ENCODE results near the gene FBXO7. TPM values are rescaled to one million over a fixed set of nuclear protein-coding genes. Genes with fewer than 3 reads are reported as not detected.

The FBXO7 gene
- total RNA-seq, 1 donor from 2014 or later: 93.8 TPM

DNA sequence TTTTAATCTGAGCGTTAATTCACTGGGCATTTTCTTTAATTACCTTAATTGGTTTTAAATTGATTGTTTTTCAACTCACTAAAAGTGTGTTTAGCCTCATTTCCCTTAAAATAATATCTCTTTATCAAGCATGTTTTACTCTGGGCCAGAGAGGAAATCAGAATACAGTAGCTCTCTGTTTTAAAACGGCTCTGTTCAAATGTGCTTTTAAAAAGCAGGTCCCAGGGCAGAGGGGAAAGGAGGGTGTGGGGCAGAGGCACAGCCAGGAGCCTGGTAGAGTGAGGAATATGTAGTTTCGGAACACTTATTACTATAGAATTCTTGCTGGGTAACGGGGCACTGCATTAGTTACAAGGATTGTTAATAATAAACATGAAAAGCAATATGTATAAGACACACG is 47.6 kb downstream of the FBXO7 start:
- Mint-ChIP-seq H3K4me3 (ENCODE audit: unreplicated experiment) (no peak overlapping the region), H3K4me1 (ENCODE audit: unreplicated experiment) (no peaks in the 10 kb centered on the region), H3K9me3 (ENCODE audit: unreplicated experiment) (no peaks in the 10 kb centered on the region), H3K27me3 (ENCODE audit: unreplicated experiment) (no peaks in the 10 kb centered on the region), H3K27ac (ENCODE audit: unreplicated experiment) (no peak overlapping the region), H3K36me3 (ENCODE audit: low read depth, unreplicated experiment) (no peaks in the 10 kb centered on the region)
- TF ChIP-seq, protein P1, sequence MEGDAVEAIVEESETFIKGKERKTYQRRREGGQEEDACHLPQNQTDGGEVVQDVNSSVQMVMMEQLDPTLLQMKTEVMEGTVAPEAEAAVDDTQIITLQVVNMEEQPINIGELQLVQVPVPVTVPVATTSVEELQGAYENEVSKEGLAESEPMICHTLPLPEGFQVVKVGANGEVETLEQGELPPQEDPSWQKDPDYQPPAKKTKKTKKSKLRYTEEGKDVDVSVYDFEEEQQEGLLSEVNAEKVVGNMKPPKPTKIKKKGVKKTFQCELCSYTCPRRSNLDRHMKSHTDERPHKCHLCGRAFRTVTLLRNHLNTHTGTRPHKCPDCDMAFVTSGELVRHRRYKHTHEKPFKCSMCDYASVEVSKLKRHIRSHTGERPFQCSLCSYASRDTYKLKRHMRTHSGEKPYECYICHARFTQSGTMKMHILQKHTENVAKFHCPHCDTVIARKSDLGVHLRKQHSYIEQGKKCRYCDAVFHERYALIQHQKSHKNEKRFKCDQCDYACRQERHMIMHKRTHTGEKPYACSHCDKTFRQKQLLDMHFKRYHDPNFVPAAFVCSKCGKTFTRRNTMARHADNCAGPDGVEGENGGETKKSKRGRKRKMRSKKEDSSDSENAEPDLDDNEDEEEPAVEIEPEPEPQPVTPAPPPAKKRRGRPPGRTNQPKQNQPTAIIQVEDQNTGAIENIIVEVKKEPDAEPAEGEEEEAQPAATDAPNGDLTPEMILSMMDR (IDR thresholded peaks at IDR 0.05; ENCODE audit: unreplicated experiment): no peak
- DNase-seq (ENCODE audit: low spot score): no peak

- Mint-ChIP-seq H3K4me1 (ENCODE audit: unreplicated experiment) (peaks cover 31% of the 10 kb centered on the region), H3K27me3 (ENCODE audit: unreplicated experiment) (peaks cover 4% of the 10 kb centered on the region), H3K36me3 (ENCODE audit: low read depth, unreplicated experiment) (no peaks in the 10 kb centered on the region), H3K9me3 (ENCODE audit: unreplicated experiment) (no peaks in the 10 kb centered on the region), H3K4me3 (ENCODE audit: unreplicated experiment) (no peak overlapping the region), H3K27ac (ENCODE audit: unreplicated experiment) (no peak overlapping the region)
- TF ChIP-seq, protein P1 (IDR thresholded peaks at IDR 0.05; ENCODE audit: unreplicated experiment): no peak
- no peak for DNase-seq (ENCODE audit: low spot score)
These were observed 53.1 kb downstream of the FBXO7 start for GRCh38 chr22:32527756-32528155.

GRCh38 chr22:32528316-32528715 is 53.7 kb downstream of the FBXO7 start:
- no peak overlapping the region for H3K27ac Mint-ChIP-seq (ENCODE audit: unreplicated experiment)

DNA sequence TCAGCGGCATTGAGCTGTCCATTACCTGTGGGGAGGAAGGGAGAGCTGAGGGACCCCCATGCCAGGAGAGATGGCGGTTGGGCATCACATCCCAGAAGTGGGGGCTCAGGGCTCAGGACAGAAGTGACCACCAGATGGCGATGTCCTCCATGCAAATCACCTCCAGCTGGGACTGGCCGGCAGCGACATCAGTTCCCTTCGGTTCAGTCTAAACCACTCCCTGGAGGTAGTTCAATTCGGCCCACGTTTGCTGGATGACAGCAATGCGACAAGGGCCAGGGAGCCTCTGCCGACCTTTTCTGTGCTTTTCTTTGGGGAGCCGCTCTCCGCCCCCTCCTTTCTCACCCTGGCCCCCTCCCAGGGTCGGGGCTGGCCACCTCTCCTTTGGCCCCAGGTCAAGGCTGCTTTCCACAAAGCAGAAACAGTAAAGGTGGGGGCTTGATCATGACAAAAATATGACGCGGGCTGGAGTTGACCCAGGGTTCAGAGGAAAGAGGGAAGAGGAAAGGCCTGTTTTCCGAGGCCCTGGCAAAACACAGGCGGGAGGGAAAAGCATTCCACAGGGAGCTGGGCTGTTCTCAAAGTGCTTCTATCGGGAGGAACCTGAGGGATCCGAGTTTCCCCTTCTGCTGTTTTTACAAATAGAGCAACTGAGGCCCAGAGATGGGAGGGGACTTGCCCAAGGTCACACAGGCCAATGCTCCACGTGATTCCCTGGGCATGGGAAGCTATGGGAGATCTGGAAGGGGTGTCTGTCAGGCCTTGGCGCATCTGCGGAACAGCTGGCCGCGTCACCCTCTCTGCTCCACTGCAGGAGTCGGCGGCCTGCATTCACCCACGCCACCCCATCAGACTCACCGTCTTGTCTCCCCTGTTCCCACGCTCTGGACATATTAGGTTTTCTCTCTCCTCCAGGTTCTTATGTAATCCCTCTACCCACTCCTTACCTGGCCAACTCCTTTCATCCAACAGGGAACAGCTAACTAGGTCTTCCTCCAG is 54.7 kb downstream of the FBXO7 start:
- TF ChIP-seq, protein P1 (IDR thresholded peaks at IDR 0.05; ENCODE audit: unreplicated experiment): peak; percentile 93
- peaks cover 31% of the 10 kb centered on the region for H3K4me1 Mint-ChIP-seq (ENCODE audit: unreplicated experiment)
- no peak overlapping the region for H3K4me3 Mint-ChIP-seq (ENCODE audit: unreplicated experiment)
- peak overlapping the region; percentile 39 for H3K27ac Mint-ChIP-seq (ENCODE audit: unreplicated experiment)
- H3K36me3 Mint-ChIP-seq (ENCODE audit: low read depth, unreplicated experiment): no peaks in the 10 kb centered on the region
- peaks cover 6% of the 10 kb centered on the region for H3K27me3 Mint-ChIP-seq (ENCODE audit: unreplicated experiment)
- DNase-seq (ENCODE audit: low spot score): peak; percentile 85
- no peaks in the 10 kb centered on the region for H3K9me3 Mint-ChIP-seq (ENCODE audit: unreplicated experiment)

More at GRCh38 chr22:32528316-32528715, 53.7 kb downstream of the FBXO7 start:
- Mint-ChIP-seq H3K9me3 (ENCODE audit: unreplicated experiment) (no peaks in the 10 kb centered on the region), H3K4me1 (ENCODE audit: unreplicated experiment) (peaks cover 31% of the 10 kb centered on the region), H3K4me3 (ENCODE audit: unreplicated experiment) (no peak overlapping the region), H3K36me3 (ENCODE audit: low read depth, unreplicated experiment) (no peaks in the 10 kb centered on the region), H3K27me3 (ENCODE audit: unreplicated experiment) (peaks cover 4% of the 10 kb centered on the region)
- no peak for DNase-seq (ENCODE audit: low spot score)
- TF ChIP-seq, protein P1 (IDR thresholded peaks at IDR 0.05; ENCODE audit: unreplicated experiment): no peak

DNA sequence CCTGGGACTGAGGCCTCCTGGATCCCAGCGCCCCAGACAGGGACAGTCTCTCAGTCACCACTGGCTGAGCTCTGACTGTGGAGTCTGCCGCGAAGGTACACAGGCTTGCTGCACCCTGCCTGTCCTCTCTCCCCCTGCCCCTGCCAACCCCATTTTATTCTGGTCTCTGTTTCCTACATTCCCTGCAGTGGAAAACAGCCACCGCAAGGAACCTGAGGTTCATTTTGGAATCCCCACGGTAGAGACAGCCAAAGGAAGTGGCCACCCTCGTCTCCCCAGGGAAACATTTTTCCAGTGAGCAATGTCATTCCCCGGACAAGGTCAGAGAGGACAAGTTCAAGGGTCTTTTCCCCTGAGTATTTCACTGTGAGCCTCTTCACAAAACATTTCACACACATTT is 56.6 kb downstream of the FBXO7 start:
- no peaks in the 10 kb centered on the region for H3K36me3 Mint-ChIP-seq (ENCODE audit: low read depth, unreplicated experiment)
- H3K4me3 Mint-ChIP-seq (ENCODE audit: unreplicated experiment): no peak overlapping the region
- H3K27me3 Mint-ChIP-seq (ENCODE audit: unreplicated experiment): peaks cover 6% of the 10 kb centered on the region
- peaks cover 31% of the 10 kb centered on the region for H3K4me1 Mint-ChIP-seq (ENCODE audit: unreplicated experiment)
- H3K9me3 Mint-ChIP-seq (ENCODE audit: unreplicated experiment): no peaks in the 10 kb centered on the region
- H3K27ac Mint-ChIP-seq (ENCODE audit: unreplicated experiment): peak overlapping the region; percentile 85
- TF ChIP-seq, protein P1 (IDR thresholded peaks at IDR 0.05; ENCODE audit: unreplicated experiment): no peak
- DNase-seq (ENCODE audit: low spot score): no peak
